ENCODE data around the gene LRRC1. TPM values are rescaled to one million over a fixed set of nuclear protein-coding genes. Genes with fewer than 3 reads are reported as not detected.

The LRRC1 gene
- polyA plus RNA-seq, 1 donor (not counting 4 experiments of a cell fraction or from before 2014, with no cell fraction given): 19.7 TPM

DNA sequence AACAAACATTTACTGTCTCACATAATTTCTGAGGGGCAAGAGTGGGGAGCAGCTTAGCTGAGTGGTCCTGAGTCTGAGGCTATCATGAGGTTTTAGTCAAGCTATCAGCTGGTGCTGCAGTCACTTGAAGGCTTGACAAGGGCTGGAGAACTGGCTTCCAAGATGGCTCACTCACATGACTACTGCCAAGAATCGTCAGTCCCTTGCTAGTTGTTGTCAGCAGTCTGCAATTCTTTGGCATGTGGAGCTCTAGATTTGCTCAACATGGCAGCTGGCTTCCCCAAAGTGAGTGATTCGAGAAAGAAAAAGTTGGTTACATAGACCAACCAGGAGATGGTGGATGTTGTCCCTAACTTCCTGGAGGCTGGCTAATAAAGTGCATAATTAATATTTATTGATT is 2.8 kb upstream of the LRRC1 start:
- no peaks in the 10 kb centered on the region for H3K27me3 ChIP-seq (ENCODE audit: control insufficient read depth, extremely low read depth, insufficient read depth, low read length)
- TF ChIP-seq, protein P1, sequence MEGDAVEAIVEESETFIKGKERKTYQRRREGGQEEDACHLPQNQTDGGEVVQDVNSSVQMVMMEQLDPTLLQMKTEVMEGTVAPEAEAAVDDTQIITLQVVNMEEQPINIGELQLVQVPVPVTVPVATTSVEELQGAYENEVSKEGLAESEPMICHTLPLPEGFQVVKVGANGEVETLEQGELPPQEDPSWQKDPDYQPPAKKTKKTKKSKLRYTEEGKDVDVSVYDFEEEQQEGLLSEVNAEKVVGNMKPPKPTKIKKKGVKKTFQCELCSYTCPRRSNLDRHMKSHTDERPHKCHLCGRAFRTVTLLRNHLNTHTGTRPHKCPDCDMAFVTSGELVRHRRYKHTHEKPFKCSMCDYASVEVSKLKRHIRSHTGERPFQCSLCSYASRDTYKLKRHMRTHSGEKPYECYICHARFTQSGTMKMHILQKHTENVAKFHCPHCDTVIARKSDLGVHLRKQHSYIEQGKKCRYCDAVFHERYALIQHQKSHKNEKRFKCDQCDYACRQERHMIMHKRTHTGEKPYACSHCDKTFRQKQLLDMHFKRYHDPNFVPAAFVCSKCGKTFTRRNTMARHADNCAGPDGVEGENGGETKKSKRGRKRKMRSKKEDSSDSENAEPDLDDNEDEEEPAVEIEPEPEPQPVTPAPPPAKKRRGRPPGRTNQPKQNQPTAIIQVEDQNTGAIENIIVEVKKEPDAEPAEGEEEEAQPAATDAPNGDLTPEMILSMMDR (optimal IDR thresholded peaks at IDR 0.05 in 1 of 3, IDR thresholded peaks at IDR 0.05 in 1 of 3, conservative IDR thresholded peaks at IDR 0.05 in 1 of 3; ENCODE audit: extremely low read depth in 1 of 3, insufficient read depth in 2 of 3, low read length in 3 of 3): no peak
- no peak for TF ChIP-seq EZH2 (IDR thresholded peaks at IDR 0.05; ENCODE audit: low read length)
- H3K4me3 ChIP-seq (ENCODE audit: control insufficient read depth in 2 of 3, extremely low read depth in 1 of 3, insufficient read depth in 2 of 3, low read depth in 1 of 3, low read length in 3 of 3): peak overlapping the region; percentile 5 to 99 (median 97)
- peak overlapping the region; percentile 93 for H3K4me2 ChIP-seq (ENCODE audit: control insufficient read depth, extremely low read depth, insufficient read depth, low read depth, low read length)
- H2AFZ ChIP-seq (ENCODE audit: control insufficient read depth, low read length): peak overlapping the region; percentile 29
- H4K20me1 ChIP-seq (ENCODE audit: control insufficient read depth, extremely low read depth, insufficient read depth, low read length): no peaks in the 10 kb centered on the region
- no peaks in the 10 kb centered on the region for H3K36me3 ChIP-seq (ENCODE audit: control insufficient read depth in 2 of 2, extremely low read depth in 1 of 2, insufficient read depth in 2 of 2, low read length in 2 of 2)
- dilution Hi-C loops (cut with MboI; ENCODE audit: extremely low pct_ligation_motif_present, low sequenced_read_pairs): no loop called here
- FAIRE-seq (no peak), DNase-seq (ENCODE audit: low read depth, low spot score) (no peak)
- H3K9ac ChIP-seq (ENCODE audit: control insufficient read depth, extremely low read depth, insufficient read depth, low read length): no peak overlapping the region
- H3K27ac ChIP-seq (ENCODE audit: control insufficient read depth, insufficient read depth, low read length): peak overlapping the region; percentile 78
- peaks cover 19% of the 10 kb centered on the region for H3K4me1 ChIP-seq (ENCODE audit: control insufficient read depth, extremely low read depth, insufficient read depth, low read length)
- peaks cover 24% of the 10 kb centered on the region for H3K79me2 ChIP-seq (ENCODE audit: control insufficient read depth, insufficient read depth, low read length)
- H3K9me3 ChIP-seq (ENCODE audit: control insufficient read depth, low read depth, low read length): no peaks in the 10 kb centered on the region
- no peaks in the 10 kb centered on the region for H3K9me1 ChIP-seq (ENCODE audit: control insufficient read depth, extremely low read depth, insufficient read depth, low read length)

DNA sequence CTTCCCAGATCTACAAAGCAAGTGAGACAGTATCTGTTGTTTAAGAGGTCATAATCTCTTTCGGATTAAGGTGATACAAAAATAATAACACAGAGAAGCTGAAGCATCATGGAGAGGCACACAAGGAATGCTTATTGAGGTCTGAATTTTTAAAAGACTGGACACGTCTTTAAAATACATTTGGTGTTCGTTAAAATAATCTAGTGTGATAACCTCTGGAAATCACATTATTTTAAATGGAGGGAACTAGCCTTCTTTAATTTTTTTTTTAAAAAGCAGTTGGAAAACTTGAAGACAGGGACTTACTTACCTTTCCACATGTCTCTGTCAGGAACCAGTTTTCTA is 1.9 kb upstream of the LRRC1 start:
- Histone ChIP-seq H3K4me3 (ENCODE audit: control insufficient read depth in 2 of 3, extremely low read depth in 1 of 3, insufficient read depth in 2 of 3, low read depth in 1 of 3, low read length in 3 of 3) (peak overlapping the region; percentile 53 to 99 (median 97)), H3K9me1 (ENCODE audit: control insufficient read depth, extremely low read depth, insufficient read depth, low read length) (no peaks in the 10 kb centered on the region), H3K9me3 (ENCODE audit: control insufficient read depth, low read depth, low read length) (no peaks in the 10 kb centered on the region), H3K4me2 (ENCODE audit: control insufficient read depth, extremely low read depth, insufficient read depth, low read depth, low read length) (peak overlapping the region; percentile 93), H3K36me3 (ENCODE audit: control insufficient read depth in 2 of 2, extremely low read depth in 1 of 2, insufficient read depth in 2 of 2, low read length in 2 of 2) (no peaks in the 10 kb centered on the region), H3K4me1 (ENCODE audit: control insufficient read depth, extremely low read depth, insufficient read depth, low read length) (peaks cover 24% of the 10 kb centered on the region), H3K27ac (ENCODE audit: control insufficient read depth, insufficient read depth, low read length) (peak overlapping the region; percentile 78), H3K79me2 (ENCODE audit: control insufficient read depth, insufficient read depth, low read length) (peaks cover 33% of the 10 kb centered on the region), H3K9ac (ENCODE audit: control insufficient read depth, extremely low read depth, insufficient read depth, low read length) (peak overlapping the region; percentile 86), H2AFZ (ENCODE audit: control insufficient read depth, low read length) (peak overlapping the region; percentile 97), H4K20me1 (ENCODE audit: control insufficient read depth, extremely low read depth, insufficient read depth, low read length) (peaks cover 5% of the 10 kb centered on the region), H3K27me3 (ENCODE audit: control insufficient read depth, extremely low read depth, insufficient read depth, low read length) (no peaks in the 10 kb centered on the region)
- TF ChIP-seq, protein P1 (optimal IDR thresholded peaks at IDR 0.05 in 1 of 3, IDR thresholded peaks at IDR 0.05 in 1 of 3, conservative IDR thresholded peaks at IDR 0.05 in 1 of 3; ENCODE audit: extremely low read depth in 1 of 3, insufficient read depth in 2 of 3, low read length in 3 of 3): no peak
- TF ChIP-seq EZH2 (IDR thresholded peaks at IDR 0.05; ENCODE audit: low read length): no peak
- dilution Hi-C loops (cut with MboI; ENCODE audit: extremely low pct_ligation_motif_present, low sequenced_read_pairs): no loop called here
- FAIRE-seq (peak; percentile 32), DNase-seq (ENCODE audit: low read depth, low spot score) (no peak)

All from keratinocyte (primary cell).